Measurements from ENCODE around the gene PTAFR.

- TF ChIP-seq CTCF (optimal IDR thresholded peaks at IDR 0.05 in 1 of 3, IDR thresholded peaks at IDR 0.05 in 1 of 3, conservative IDR thresholded peaks at IDR 0.05 in 1 of 3; ENCODE audit: extremely low read depth in 1 of 3, insufficient read depth in 2 of 3, low read length in 3 of 3) (no peak), EZH2 (IDR thresholded peaks at IDR 0.05; ENCODE audit: low read length) (no peak)
Observed at GRCh38 chr1:28196330-28196729, 19.8 kb upstream of the PTAFR start.

Data from keratinocyte (primary cell).